Kidney (tissue), 14 donors: ENCODE results near the gene SLC22A6. TPM values are rescaled to one million over a fixed set of nuclear protein-coding genes. Genes with fewer than 3 reads are reported as not detected.
"Not testable (repeated sequence)": the region's sequence is repeated elsewhere in the genome, so short reads cannot be mapped to it uniquely, and the experiment has no call there.

Experiments
- DNase-seq, 5 donors: peaks; one replicate each; pipeline ENCODE4 v3.0.0-alpha.2; 2013 to 2020
- FAIRE-seq: peaks from 2 replicates; lab custom pipeline; 2012; peaks lifted over from hg19 to GRCh38; lab: Jason Lieb, UNC
- H3K27ac ChIP-seq, 2 donors: one replicate each; pipeline ENCODE4 v1.7.0; 2013; ENCODE audit warnings: low read depth in 2 of 2, low read length in 2 of 2, inconsistent platforms in 1 of 2
- H3K27me3 ChIP-seq: one replicate; pipeline ENCODE4 v1.7.1; 2013; ENCODE audit warnings: low read length, inconsistent platforms; ENCODE audit not compliant: control insufficient read depth, insufficient read depth
- H3K36me3 ChIP-seq, 3 donors: one replicate each; pipeline versions ENCODE4 v1.7.0 to v1.7.1; 2013; ENCODE audit warnings: low read length in 3 of 3, control low read depth in 1 of 3, inconsistent platforms in 1 of 3; ENCODE audit not compliant: insufficient read depth in 3 of 3, control insufficient read depth in 2 of 3
- H3K4me1 ChIP-seq, 3 donors: one replicate each; pipeline versions ENCODE4 v1.7.0 to v1.7.1; 2013; ENCODE audit warnings: low read length in 3 of 3, inconsistent platforms in 1 of 3, low read depth in 1 of 3; ENCODE audit not compliant: control insufficient read depth in 2 of 3, insufficient read depth in 2 of 3
- H3K4me3 ChIP-seq, 3 donors: one replicate each; pipeline versions ENCODE4 v1.7.0 to v1.8.1; 2013; ENCODE audit warnings: low read length in 3 of 3, control low read depth in 1 of 3, inconsistent platforms in 1 of 3
- H3K9ac ChIP-seq, 3 donors: one replicate each; pipeline versions ENCODE4 v1.7.0 to v1.7.1; 2013; ENCODE audit warnings: low read length in 3 of 3, control low read depth in 1 of 3, inconsistent platforms in 1 of 3
- H3K9me3 ChIP-seq, 3 donors: one replicate each; pipeline versions ENCODE4 v1.7.0 to v1.7.1; 2013; ENCODE audit warnings: low read length in 3 of 3, control low read depth in 1 of 3, inconsistent platforms in 1 of 3; ENCODE audit not compliant: control insufficient read depth in 2 of 3, insufficient read depth in 1 of 3
- intact Hi-C: fragments of 100-400 bp; cut with DNase I; formaldehyde crosslinking; loops from one replicate; pipeline ENCODE4 v1.11.1; 2022
- polyA plus RNA-seq: library from polyadenylated mRNA; stranded (reverse); fragments of 350-450 nt; fragmentation: Illumina TruSeq; extraction: RNeasy Lipid Tissue Mini Kit (QIAGEN cat#74804); gene quantifications from one replicate; pipeline ENCODE4 v1.2.3, GENCODE V29; 2014; ENCODE audit warnings: low read depth, low replicate concordance; ENCODE audit not compliant: insufficient read depth
- total RNA-seq: library from RNA; stranded (reverse); fragmentation: NEBNext Ultra II Directional; extraction: Animal tissue kit (Norgen Biotek cat#: 25700); gene quantifications from one replicate; pipeline ENCODE4 v1.2.1, GENCODE V29; 2021
- TF ChIP-seq, protein P1 (sequence below): IDR thresholded peaks from 3 replicates; pipeline ENCODE4 v1.5.1; 2012; ENCODE audit warnings: mild to moderate bottlenecking, moderate library complexity, borderline replicate concordance; ENCODE audit not compliant: insufficient read depth; ENCODE audit errors: extremely low read depth
- donor health status: control.
- donor health status: control.
- donor health status: control.
- donor health status: control.
- donor health status: control.
- donor health status: DM: yes; HTN: yes; CAD: no.
- donor health status: Normal renal cell carcinoma (clear cell type).

The SLC22A6 gene
- total and polyA plus RNA-seq, 2 donors from 2014 or later: 2.4 to 362 TPM

DNA sequence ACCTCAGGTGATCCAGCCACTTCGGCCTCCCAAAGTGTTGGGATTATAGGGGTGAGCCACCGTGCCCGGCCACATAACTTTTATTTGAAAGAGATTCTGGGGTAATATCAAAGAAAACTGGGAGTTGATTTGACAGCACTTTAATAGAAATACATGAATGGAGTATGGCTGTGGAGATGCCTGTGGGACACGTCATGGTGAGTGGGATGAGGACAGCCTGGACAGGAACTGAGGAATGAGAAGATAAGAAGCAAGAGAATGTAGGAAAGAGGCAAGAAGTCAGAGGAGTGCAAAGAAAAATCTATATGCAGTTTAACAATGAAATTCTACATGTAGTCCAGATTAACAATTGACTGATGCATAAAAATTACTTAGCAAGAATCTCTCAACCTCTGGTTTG is 31.0 kb downstream of the SLC22A6 start:
- Histone ChIP-seq H3K4me1 (peaks cover 0 to 5% (median 0%) of the 10 kb centered on the region in 3 donors), H3K36me3 (no peaks in the 10 kb centered on the region), H3K27me3 (no peaks in the 10 kb centered on the region), H3K9me3 (no peaks in the 10 kb centered on the region), H3K27ac (no peak overlapping the region), H3K9ac (no peak overlapping the region), H3K4me3 (no peak overlapping the region)
- TF ChIP-seq, protein P1, sequence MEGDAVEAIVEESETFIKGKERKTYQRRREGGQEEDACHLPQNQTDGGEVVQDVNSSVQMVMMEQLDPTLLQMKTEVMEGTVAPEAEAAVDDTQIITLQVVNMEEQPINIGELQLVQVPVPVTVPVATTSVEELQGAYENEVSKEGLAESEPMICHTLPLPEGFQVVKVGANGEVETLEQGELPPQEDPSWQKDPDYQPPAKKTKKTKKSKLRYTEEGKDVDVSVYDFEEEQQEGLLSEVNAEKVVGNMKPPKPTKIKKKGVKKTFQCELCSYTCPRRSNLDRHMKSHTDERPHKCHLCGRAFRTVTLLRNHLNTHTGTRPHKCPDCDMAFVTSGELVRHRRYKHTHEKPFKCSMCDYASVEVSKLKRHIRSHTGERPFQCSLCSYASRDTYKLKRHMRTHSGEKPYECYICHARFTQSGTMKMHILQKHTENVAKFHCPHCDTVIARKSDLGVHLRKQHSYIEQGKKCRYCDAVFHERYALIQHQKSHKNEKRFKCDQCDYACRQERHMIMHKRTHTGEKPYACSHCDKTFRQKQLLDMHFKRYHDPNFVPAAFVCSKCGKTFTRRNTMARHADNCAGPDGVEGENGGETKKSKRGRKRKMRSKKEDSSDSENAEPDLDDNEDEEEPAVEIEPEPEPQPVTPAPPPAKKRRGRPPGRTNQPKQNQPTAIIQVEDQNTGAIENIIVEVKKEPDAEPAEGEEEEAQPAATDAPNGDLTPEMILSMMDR: no peak
- no peak for DNase-seq
- no peak for FAIRE-seq
- intact Hi-C loops: no loop called here

DNA sequence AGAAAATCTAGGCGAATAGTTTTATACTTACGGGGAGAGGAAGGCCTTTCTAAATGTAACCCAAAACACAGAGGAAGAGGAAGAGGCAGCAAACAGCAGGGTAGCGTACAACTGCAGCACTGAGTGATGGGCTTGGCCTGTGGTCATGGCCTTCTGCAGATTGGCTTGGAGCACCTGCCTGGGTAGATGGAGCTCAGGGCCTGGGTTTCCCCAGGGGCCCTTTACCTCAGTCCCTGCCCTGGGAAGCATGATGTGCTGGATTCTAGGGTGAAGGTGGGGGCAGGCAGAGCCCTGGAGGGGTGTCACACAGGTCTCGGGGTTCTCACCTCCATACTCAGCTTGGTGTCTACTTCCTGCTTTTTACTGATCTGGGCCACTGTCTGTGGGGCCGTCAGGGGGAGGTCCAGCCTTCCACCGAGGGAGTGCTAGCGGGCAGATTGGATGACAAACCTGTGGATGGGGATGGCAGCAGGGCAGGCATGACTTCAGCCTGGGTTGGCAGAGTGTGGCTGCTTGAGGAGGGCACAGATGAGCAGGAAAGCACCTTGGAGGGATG is 35.9 kb downstream of the SLC22A6 start:
- H3K36me3 ChIP-seq: no peaks in the 10 kb centered on the region

DNA sequence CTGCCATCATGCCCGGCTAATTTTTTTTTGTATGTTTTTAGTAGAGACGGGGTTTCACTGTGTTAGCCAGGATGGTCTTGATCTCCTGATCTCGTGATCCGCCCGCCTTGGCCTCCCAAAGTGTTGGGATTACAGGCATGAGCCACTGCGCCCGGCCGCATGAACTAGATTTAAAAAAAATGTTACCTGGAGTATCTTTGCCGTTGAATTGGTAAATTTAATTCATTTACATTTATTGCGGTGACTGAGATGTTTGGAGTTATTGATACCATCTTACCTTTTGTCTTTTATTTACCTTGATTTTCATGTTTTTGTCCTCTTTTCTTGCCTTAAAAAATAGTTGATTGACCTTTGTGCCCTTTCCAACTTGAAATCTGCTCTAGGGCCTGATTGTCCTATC is 39.2 kb downstream of the SLC22A6 start:
- intact Hi-C loops, H3K36me3 ChIP-seq, H3K27ac ChIP-seq, H3K9ac ChIP-seq, H3K4me1 ChIP-seq, DNase-seq, FAIRE-seq, H3K4me3 ChIP-seq, H3K9me3 ChIP-seq, H3K27me3 ChIP-seq: not testable (repeated sequence)

More for the DNA sequence above, 35.9 kb downstream of the SLC22A6 start:
- Histone ChIP-seq H3K27ac (no peak overlapping the region), H3K4me1 (no peaks in the 10 kb centered on the region), H3K9me3 (no peaks in the 10 kb centered on the region), H3K27me3 (no peaks in the 10 kb centered on the region), H3K4me3 (no peak overlapping the region), H3K9ac (no peak overlapping the region)
- intact Hi-C loops: no loop called here
- TF ChIP-seq, protein P1: no peak
- DNase-seq: no peak
- no peak for FAIRE-seq

DNA sequence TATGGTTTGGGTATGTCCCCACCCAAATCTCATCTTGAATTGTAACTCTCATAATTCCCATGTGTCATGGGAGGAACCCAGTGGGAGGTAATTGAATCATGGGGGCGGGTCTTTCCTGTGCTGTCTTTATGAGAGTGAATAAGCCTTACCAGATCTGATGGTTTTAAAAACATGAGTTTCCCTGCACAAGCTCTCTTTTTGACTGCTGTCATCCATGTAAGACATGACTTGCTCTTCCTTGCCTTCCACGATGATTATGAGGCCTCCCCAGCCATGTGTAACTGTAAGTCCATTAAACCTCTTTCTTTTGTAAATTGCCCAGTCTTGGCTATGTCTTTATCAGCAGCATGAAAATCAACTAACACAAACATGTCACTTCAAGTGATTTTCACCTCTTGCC is 47.2 kb downstream of the SLC22A6 start:
- H3K27me3 ChIP-seq, H3K4me1 ChIP-seq, H3K9ac ChIP-seq, DNase-seq, FAIRE-seq, H3K36me3 ChIP-seq, H3K9me3 ChIP-seq, H3K27ac ChIP-seq, H3K4me3 ChIP-seq, intact Hi-C loops: not testable (repeated sequence)
